Stimulated activated CD4-positive, alpha-beta T cell treated with anti-CD3 and anti-CD28 coated beads, Interleukin-2, amount 100 ng/mL, for 4 hours (primary cell): ENCODE measurements around the gene ADCY10.

Source experiments
- DNase-seq: peaks from one replicate; pipeline ENCODE4 v3.0.0-alpha.2; 2020; ENCODE audit warnings: low read depth

The ADCY10 gene

DNA sequence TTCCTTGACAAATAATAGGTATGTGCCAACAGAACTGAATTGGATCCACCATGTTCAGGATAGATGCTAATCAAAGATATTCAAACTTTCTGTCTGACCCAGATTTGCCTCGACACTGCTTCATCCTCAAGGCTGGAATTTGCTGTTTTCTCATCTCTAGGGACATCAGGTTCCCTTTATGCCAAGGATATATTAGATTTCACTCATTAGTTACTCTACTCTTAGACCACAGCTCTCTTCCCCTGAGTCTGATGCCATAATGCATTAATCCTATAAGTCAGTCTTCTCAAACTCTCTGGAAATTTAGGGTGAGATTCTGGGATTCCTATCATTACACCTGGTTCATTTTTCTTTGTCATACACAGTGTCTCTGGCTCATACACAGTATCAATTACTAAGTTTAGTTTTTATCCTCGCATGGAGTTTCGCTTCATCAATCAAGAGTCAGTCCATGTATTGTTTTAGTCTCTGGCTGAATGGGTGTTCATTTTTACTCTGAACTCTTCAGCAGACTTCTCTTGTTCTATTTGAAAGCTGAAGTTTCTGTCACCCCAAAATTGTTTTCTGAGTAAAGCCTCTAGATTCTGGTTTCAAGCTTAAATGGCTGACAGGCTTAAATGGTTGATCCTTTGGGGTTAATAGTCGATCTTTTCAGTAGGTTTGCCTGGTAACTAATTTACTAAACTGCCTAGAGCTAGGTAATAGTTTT, 13.3 kb upstream of the ADCY10 start:
- no peak for DNase-seq

DNA sequence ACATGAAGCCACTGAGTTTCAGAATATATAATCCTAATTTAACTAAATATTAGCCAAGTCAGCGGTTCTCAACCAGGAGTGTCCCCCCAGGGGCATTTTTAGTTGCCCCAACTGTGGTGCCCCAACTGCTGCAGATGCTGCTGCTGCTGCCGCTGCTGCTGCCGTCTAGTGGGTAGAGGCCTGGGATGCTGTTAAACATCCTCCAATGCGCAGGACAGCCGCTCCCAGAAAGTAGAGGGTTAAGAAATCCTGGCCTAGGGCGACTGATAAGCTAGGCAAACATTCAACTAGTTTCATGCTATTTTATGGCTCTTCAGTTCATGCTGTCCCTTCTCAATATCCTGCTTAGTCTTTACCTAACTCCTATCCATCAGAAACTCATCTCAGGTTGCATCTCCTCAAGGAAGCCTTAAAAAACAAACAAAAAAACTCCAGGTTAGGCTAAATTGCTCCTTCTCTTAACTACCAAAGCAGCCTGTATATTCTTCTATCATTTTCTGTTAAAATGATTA, 12.6 kb upstream of the ADCY10 start:
- DNase-seq, result no peak

DNA sequence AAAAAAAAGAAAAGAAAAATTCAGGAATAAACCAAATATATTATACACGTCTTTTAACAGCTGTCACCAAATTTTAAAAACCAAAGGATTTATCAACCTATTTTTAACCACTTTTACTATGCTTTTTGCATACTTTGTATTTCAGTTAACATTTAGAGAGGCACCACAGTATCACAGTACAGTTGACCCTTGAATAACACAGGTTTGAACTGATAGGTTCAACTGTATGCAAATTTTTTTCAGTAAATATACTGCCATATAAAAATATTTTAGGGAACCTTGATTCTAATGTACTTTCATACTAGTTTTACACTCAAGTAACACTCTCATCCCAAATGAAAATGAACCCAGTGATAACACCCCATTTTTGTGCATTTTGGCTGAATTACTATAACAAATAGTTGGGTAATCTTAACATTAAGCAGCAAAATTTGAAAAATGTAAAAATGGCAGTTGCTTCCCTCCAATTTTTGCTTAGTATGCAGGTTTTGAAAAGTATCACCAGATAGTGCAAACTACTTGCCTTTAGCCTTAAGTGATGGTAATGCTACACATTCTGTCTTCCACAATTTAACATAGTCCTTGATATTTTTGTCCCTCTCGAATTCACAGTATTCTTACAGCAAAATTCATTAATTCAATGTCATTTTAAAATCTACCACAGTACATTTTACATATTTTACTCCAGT, 10.8 kb upstream of the ADCY10 start:
- no peak for DNase-seq

DNA sequence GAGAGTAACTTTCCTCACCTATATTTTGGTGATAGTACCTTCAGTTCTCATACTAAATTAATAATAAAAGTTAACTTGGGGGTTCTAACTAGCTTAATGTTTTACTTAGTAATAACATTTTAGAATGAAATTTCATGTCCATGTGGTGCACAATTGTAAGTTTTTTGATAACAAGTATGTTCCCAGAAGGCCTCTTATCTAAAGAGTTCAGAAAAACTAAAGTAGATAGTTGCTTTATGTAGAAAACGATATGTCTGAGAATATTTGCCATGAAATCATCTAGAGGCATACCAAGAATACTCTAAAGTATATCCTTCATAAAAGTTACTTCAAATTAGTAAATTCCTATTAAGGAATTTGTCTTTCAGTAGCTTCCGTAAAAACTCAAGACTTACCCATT, 10.2 kb upstream of the ADCY10 start:
- no peak for DNase-seq

DNA sequence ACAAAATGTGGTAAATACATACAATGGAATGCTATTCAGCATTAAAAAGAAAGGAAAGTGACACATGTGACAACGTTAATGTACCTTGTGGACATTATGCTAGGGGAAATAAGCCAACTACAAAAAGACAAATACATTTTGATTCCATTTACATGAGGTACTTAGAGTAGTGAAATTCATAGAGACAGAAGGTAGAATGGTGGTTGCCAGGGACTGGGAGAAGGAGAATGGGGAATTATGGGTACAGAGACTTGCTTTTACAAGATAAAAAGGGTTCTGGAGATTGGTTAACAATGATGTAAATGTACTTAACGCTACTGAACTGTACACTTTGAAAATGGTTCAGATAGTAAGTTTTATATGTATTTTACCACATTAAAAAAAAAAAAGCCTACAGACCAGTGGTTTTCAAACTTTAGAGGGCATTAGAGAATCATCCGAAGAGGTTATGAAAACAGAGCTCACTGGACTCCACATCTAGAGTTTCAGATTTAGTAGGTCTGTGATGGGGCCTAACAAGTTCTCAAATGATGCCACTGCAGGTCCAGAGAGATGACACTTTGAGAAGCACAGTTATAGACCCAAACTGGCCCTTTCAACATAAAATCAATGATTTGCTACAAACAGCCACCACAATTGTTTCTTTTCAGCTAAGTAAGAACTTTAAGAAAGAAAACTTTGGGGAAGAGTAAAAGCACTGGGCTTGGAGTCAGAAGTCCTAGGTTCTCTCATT, 9.6 kb upstream of the ADCY10 start:
- no peak for DNase-seq

DNA sequence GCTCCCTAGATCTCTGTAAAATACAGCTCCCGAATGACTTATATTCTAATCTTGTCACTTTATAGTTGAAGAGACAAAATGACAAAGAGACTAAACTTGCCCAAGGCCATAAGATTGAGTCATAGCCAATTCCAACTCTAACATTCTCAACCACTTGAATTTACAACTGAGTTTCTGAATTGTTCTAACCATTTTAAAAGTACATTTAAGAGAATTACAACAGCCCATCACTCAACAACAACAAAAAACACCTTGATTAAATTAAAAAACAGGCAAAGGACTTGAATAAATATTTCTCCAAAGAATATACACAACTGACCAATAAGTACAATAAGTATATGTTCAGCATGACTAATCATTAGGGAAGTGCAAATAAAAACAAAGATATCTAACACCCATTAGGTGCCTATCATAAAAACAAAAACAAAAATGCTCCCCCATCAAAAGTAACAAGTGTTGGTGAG, 8.7 kb upstream of the ADCY10 start:
- DNase-seq, result no peak

DNA sequence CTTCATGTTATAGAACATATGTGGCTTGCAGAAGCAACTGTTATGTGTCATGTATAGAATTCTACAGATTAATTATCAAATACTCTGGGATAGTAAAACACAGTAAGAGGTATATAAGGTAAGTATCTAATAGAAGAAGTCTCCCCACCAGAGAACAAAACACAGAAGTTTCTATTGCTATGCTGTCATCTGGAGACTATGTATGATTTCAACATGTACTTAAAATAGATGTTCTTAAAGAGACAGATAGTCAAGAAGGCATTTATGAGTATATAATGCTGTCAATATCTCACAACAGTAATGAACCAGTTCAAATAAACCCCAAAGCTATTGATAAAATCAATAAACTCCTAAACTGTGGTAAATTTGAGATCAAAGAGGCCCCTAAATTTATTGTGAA, 8.1 kb upstream of the ADCY10 start:
- no peak for DNase-seq

DNA sequence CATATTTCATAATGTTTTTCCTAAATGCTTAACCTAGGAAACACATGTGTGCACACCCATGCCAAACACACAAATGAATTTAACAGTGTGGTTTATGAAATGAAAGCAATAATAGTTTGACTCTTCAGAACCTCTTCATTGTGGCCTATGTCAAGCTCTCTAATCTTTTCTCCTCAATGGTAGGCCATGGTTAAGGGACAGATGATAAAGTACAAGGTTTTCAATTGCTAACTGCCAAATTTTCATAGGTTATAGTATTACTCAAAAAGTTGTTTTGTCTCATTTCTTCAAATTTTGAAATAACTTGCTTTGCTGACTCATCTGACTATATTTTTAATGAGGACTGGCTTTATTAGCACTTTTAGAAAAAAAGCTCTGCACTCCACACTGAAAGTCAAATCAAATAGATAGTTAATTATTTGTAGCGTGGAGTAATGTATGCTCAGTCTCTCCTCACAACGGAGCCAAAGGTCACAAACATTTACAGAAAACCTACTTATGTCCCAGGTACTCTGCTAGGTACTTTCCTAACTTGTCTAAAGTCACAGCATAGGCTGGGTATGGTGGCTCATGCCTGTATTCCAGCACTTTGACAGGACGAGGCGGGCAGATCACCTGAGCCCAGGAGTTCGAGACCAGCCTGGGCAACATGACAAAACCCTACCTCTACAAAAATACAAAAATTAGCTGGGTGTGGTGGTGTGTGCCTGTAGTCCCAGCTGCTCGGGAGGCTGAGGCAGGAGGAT, 3.0 kb upstream of the ADCY10 start:
- DNase-seq, result no peak

DNA sequence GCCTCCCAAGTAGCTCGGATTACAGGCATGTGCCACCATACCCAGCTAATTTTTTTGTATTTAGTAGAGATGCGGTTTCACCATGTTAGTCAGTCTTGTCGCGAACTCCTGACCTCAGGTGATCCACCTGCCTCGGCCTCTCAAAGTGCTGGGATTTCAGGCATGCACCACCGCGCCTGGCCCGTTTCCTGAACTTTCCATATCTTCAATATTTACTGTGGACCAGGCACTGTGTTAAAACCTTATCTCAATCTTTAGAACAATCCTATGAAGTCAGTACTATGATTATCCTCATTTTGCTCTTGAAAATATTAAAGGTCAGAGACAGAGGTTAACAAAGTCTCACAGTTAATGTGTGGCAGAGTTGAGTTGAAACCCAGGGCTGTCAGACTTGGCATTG, 1.6 kb upstream of the ADCY10 start:
- no peak for DNase-seq

DNA sequence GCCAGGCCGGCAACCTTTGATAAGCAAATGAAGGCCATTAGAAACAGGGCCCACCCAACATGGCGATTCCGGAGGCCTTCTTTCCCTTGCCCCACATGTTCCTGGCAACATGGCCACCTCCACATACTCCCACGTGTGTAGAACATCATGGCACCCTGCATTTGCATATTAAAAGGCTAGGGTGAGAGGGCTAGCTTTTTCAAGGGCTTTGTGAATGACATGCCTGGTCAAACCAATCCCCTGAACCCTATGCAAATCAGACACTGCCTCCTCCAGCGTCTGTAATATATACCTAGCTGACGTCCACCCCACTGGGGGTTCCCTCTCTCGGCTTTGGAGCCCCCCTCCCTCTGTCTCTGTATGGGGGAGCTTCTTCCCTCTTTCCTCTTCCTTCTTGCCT, 1.6 kb downstream of the ADCY10 start:
- DNase-seq, result no peak

DNA sequence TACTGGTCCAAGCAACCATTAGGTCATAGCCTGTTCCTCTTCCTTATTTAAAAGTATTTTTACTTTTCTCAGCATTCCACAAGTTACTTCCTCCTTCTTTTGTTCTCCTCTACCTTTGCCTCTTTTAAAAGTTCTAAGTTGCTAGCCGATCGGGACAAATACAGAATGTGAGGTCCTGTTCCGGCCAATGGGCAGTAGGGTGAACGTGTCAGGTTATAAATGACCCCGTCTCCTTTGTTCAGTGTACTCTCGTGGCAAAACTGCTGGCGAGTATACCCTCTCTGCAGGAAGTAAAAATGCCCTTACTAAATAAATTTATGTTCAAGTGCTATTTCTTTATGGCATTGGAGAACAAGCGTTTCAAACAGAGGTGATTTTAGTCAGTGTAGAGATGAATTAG, 2.5 kb downstream of the ADCY10 start:
- no peak for DNase-seq

DNA sequence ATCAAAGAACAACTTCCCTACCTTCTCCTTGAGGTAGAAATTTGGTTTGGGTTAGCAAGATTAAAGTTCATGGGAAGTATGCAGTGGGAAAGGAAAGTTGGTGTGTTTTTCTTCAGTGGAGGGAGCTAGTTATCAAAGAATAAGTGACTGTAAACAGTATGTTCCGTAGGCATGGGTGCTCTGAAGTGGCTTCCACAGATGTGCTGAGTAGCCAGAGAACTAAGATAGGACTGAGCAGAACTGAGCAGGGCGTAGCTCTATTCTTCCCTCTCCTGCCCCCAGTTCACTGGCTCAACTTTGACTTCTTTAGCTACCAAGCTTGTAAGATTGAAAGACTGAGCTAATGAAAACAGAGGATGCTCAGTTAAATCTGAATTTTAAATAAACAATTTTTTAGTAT, 3.4 kb downstream of the ADCY10 start:
- no peak for DNase-seq

DNA sequence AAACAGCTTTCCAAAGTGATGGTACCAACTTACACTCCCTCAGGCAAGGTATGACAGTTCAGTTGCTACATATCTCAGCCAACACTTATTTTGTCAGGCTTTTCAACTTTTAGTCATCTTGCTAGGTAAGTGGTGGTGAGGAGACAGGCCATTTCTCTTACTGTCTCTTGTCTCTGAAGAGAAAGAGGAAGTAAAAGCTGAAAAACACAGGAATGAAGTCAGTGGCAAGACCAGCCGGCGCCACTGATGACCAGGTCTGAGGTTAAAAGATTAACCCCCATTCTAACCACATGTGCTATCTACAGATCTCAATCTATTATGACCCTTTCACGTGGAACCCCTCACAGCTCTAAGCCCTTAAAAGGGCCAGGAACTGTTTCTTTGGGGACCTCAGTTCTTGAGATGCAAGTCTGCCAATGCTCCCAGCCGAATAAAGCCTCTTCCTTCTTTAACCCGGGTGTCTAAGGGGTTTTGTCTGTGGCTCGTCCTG, 4.2 kb downstream of the ADCY10 start:
- DNase-seq, result no peak

DNA sequence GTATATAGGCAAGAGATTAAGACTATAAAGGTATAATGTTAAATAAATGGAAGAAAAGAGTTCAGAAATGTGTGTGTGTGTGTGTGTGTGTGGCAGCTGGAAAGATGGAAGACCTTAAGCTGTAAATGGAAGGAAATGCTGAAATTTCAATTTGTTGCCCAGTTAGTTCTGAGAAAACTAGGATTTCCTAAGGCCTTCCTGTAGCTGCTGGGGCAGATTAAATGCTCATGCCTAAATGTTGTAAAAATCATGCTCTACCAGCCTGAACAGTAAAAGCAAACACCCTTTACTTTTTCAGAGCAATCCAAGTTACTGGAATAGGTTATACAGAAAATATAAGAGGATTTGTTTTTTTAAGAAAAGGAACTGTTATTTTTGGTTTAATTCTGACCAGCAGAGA, 8.3 kb downstream of the ADCY10 start:
- DNase-seq, result no peak

DNA sequence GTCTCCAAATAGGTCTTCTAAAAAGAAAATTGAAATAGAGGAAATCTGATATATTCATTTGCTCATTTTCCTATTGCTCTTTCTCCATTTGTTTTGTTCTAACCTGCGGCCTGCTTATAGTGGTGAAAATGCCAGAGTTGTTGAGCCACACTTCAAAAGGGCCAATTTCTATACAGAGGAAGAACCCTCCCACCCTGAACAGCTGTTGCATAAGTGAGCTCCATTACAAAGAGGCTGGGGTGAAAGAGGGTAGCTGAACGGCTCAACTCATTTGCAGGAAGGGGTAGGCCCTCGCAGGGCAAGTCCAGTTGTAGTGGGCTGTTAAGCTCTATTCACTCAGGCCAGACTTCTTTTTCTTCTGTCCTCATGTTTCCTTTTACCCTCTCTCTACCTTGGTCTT, 8.8 kb downstream of the ADCY10 start:
- no peak for DNase-seq

DNA sequence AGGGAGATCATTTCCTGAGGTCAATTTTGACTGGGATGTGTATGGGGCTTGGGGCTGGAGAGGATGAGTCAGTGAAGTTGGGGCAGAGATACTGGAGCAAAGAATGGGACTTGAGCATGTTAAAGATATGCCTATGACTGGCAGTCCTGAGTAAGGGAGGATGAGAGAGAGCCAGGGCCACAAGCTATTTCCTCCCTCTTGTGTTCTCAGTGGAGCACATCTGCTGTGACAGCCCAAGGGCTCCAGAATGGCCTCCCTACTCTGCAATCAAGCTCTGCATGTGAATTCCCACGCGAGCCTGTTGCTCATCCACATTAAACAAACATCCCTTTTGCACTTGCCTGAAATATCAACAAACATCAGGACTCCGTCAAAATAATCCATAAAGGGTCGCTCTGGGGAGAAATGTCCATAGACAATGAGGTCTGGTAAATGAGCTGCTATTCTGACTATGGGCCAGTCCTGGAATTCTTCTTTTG, 9.2 kb downstream of the ADCY10 start:
- DNase-seq, result no peak

DNA sequence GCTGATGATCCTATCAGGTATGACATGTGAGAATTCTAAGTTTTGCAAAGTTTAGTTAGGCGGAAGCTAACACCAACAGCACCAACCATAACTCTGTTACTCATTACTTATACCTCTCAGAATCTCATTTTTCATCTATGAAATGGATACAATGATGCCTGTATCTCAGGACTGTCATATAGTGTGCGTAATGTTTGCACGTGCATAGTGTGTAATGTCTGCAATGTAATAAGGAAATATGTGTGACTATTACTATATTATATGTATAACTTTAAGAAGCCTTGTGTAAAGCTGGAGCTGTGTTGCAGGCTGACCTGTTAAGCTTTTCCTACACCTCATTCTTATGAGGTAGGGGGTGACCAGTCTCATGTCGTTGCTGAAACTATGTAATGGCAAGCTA, 13.0 kb downstream of the ADCY10 start:
- no peak for DNase-seq

DNA sequence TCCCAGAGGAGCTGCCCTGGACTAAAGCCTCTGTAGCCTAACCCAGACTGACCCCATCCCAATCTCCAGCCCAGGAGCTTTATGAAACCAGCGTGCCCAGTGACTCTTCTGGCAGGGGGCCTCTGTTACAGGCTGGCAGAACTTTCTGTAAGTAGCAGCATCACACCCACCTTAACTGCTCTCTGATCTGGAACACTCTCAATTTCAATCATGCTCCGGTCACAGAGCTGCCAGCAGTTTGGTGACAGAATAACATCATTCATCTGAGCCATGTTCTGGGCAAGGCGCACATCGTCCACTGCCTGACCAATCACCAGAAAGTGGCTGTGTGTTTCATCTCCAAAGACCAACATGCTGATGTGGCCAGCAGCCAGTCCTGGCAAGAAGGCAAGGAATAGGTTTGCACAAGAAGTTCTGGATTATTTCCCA, 14.7 kb downstream of the ADCY10 start:
- no peak for DNase-seq

DNA sequence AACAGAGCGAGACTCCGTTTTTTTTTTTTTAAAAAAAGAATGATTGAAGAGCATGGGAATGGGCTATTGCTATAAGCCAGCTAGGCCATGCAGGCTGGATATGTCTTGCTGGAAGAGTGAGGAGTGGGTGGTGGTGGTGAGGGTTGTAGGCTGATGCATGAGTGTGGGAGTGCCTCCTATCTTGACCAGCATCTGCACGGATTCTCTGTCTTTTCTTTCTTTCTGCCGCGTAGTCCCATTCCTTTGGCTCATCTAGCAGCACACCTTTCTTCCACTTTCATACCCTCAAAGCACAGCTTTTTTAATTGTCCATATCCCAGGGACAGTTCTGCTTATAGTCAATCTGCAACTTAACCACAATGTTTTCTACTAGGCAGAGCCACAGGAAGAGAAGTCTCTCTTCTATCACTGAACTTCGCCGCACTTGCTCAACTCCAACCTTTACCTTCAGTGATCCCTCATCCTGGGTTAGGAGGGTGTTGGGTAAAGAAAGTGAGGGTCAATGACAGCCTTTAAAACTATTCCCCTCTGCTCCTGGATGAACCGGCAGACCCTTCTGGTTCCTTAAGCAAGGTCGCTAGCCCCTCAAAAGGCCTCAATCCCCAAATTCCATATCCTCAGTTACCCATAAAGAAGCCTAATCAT, 15.2 kb downstream of the ADCY10 start:
- DNase-seq, result no peak

DNA sequence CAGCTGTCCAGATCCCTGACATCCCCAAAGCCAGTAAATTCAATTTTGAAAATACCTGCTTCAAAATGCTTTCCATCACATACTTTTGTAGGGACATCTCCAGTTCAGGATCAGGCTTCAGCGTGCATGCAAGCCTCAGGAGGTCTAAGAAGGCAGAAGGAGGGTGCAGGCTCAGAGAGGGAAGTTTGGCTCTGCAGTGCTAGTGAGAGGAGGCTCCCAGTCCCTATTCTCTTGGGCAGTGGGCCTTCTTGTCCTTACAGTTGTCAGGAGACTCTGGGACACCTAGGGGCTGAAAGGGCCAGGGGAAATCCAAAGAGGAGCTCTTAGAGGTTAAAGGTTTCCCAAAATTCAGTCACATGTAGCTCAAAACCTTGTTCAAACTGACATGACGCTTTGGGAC, 20.1 kb downstream of the ADCY10 start:
- DNase-seq, result no peak

DNA sequence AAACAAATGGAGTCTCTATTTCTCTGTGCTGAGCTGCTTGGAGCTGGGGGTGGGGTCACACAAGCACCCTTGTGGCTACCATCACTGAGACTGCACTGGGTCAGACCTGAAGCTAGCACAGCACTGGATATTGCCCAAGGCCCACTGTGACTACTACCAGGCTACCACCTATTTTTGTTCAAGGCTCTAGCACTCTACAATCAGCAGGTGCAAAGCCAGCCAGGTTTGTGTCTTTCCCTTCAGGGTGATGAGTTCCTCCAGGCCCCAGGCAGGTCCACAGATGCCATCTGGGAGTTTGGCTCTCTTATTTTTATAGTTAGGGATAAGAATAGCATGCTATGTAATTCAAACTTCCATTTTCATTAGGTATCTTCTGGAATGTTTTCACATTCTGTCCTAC, 23.5 kb downstream of the ADCY10 start:
- no peak for DNase-seq
